Astrocyte of the spinal cord (primary cell): Measurements from ENCODE around the gene ZNF346.

Experiments used
- DNase-seq: peaks from one replicate; pipeline ENCODE4 v3.0.0; 2011; ENCODE audit warnings: low read depth, low spot score
- H3K4me3 ChIP-seq: 2 replicates; pipeline ENCODE4 v1.5.1; 2011; ENCODE audit warnings: low read depth, mild to moderate bottlenecking, low read length, moderate library complexity
- CTCF ChIP-seq: IDR thresholded peaks from 2 replicates; pipeline ENCODE4 v1.5.1; 2012; ENCODE audit warnings: low read depth, mild to moderate bottlenecking, low read length, inconsistent platforms
- in situ Hi-C: cut with HindIII; loops from 2 replicates; pipeline ENCODE4 v1.10.0; 2017; ENCODE audit warnings: low sequenced_read_pairs

ZNF346 gene

DNA sequence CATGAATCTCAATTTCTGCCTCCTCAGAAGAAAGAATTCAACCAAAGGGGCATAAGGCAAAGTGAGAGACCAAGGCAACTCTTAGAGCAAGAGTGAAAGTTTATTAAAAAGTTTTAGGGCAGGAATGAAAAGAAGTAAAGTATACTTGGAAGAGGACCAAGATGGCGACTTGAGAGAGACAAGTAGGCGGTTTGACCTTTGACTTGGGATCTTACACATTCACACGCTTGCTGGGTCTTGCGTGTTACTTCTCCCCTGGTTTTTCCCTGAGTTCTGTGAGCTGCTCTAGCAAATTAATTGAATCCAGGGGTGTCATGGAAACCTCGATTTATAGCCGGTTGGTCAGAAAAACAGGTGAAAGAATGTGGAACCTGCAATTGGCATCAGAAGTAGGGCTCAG is 7.0 kb downstream of the ZNF346 start:
- in situ Hi-C loops: no loop called here
- no peak for TF ChIP-seq CTCF
- no peak overlapping the region for H3K4me3 ChIP-seq
- DNase-seq: no peak

DNA sequence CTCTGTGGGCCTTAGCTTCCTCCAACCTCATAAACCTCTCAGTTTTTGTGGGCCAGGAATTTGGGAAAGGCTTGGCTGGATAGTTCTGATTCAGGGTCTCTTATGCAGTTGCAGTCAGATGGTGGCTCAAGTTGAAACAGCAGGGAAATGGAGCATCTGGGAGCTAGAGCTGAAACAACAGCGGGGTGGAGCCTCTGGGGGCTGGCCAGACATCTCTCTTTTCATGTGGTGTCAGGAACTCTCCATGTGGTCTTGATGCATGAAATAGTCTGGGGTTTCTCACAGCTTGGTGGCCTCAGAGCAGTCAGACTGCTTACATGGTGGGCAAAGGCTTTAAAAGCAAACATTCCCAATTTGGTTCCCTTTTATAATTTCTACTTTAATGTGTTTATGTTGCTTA is 13.5 kb downstream of the ZNF346 start:
- TF ChIP-seq CTCF: no peak
- DNase-seq: peak; percentile 83
- no peak overlapping the region for H3K4me3 ChIP-seq
- in situ Hi-C loops: no loop called here

GRCh38 chr5:177036443-177036842 is 13.9 kb downstream of the ZNF346 start:
- in situ Hi-C loops: no loop called here
- DNase-seq: no peak
- no peak overlapping the region for H3K4me3 ChIP-seq
- TF ChIP-seq CTCF: no peak

DNA sequence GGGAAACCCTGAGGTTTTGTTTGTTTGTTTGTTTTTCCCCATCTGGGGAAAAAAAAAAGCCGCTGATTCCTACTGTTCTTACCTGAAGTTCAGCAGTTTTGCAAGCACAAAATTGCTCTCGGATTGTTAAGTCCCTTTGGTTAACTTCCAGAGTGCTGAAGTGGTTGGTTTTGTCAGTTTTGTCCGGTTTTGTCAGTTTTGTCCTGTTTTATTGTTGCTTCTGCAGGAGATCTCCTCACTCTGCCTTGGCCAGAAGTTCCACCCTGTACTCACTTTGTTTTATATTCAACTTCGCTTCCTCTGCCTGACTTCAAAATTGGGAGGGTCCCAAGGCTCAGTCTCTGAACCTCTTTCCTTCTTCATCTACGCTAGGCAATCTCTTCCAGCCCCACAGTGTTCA is 14.4 kb downstream of the ZNF346 start:
- in situ Hi-C loops: no loop called here
- no peak for TF ChIP-seq CTCF

DNA sequence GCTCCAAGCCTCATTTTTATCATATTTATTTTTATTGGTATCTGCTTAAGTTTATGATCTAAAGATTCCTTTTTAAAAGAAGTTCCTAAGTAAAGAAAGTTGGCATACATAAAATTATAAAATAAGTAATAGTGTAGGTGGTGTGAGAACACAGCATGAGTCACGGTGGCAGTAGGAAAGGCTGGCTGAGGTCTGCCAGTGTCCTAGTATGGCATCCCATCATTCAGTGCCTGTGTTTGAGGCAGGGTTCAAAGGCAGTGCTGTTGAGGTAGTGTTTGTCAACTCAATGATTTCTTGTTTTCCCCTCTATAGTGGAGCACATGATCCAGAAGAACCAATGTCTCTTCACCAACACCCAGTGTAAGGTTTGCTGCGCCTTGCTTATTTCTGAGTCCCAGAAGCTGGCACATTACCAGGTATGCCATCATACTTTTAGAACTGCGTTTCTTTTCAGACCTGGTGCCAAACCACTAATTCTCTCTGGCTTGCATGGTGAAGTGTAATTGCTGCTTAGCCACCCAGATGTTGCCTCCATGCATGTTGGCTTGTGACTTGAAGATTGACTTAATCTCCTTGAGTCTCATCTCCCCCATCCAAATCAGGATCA is 18.4 kb downstream of the ZNF346 start:
- peak; percentile 67 for DNase-seq
- in situ Hi-C loops: no loop called here
- H3K4me3 ChIP-seq: no peak overlapping the region
- no peak for TF ChIP-seq CTCF

More for the DNA sequence above, 14.4 kb downstream of the ZNF346 start:
- no peak for DNase-seq
- H3K4me3 ChIP-seq: no peak overlapping the region

- TF ChIP-seq CTCF: no peak
- H3K4me3 ChIP-seq: no peak overlapping the region
- no peak for DNase-seq
- in situ Hi-C loops: no loop called here
These were observed 19.4 kb downstream of the ZNF346 start for GRCh38 chr5:177041936-177042335.

DNA sequence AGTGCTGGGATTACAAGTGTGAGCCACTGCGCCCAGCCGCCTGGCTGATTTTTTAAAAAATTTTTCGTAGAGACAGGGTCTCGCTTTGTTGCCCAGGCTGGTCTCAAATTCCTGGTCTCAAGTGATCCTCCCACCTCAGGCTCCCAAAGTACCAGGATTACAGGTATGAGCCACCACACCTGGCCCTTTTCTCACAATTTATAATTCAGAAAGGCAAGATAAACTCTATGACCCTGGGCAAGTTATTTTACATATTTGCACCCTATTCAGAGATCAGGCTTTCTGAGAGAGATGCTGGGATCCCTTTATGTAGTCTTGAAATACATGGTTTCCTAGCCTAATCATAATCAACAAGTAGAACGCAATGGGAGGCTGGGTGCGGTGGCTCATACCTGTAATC is 20.6 kb downstream of the ZNF346 start:
- in situ Hi-C loops: no loop called here
- TF ChIP-seq CTCF: no peak
- H3K4me3 ChIP-seq: no peak overlapping the region
- DNase-seq: no peak
